ENCODE data around the gene UGT1A5.

The UGT1A5 gene

DNA sequence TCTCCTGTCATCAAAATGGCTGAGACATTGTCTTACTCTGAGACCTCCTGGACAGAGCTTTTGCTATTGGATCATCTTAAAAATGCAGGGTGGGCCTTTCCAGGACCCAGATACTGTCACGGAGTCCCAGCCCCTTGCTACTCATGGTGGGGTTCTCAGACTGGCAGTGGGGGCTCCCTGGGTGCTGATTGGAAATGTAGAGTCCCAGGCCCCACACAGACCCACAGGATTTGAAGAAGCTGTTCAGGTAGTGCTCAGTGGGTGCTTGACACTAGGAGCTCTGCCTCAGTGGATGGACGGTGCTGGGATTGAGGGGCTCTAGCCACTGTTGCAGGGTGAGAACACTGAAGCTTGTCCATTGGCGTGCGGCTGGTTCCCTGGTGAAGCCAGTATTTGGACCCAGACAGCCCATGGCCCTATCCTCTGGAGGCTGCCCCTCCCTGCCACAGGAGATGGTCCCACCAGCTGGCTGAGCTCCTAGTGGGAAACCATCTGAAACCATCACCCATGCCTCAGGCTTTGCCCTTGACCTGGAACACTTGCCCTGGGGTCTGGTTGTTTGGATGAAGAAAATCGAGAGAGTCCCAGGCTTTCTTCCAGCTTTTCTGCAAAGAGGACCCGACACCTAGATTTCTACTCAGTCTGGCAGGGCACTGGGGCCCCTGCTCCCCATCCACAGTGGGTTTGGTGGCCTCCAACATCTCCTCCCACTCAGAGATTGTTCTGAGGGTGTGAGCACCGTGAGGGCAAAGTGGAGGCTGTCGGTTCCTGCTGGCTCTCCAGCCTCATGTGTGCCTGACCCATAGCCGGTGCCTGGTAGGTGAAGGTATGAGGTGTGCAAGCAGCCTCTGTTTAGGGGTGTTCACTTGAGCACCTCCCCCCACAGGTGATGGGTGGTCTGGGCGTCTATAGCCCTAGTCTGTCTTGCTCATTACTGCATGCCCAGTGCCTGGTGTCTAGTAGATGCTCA lies 95.5 kb downstream of the UGT1A5 start:
- DNase-seq (ENCODE audit: low read depth in 1 of 2, low spot score in 1 of 2) = no peak

DNA sequence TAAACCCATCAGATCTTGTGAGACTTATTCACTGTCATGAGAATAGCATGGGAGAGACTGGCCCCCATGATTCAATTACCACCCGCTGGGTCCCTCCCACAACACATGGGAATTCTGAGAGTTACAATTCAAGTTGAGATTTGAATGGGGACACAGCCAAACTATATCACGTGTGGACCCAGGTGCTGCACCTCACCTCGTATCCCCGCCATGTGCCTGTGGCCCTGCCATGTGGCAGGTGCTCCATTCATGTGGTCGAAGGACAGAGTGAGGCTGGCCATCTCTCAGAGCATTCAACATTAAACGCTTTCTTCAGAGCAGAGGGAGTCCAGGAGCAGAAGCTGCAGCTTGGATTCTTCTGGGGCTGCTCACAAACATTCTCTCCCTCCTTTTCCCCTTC lies 97.7 kb downstream of the UGT1A5 start:
- DNase-seq (ENCODE audit: low read depth in 1 of 2, low spot score in 1 of 2) = no peak

DNA sequence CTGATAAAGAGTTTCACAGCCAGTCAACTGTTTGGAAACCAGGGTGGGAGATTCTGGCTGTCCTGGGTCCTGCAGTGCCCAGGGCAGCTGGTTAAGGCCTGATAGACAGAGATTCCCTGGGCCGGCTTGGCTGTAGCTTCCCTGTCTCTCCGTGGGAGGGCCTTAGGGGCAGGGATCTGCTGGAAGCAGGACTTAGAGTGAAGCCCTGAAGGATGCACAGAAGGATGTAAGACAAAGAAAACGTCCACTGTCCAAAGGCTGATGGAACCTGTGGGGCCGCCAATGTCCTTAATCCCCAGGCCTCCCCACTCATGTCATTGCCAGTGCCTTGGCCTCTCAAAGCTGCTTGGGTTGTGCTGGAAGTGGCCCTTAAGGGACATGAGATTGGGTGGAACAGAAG lies 98.4 kb downstream of the UGT1A5 start:
- no peak for DNase-seq (ENCODE audit: low read depth in 1 of 2, low spot score in 1 of 2)

DNA sequence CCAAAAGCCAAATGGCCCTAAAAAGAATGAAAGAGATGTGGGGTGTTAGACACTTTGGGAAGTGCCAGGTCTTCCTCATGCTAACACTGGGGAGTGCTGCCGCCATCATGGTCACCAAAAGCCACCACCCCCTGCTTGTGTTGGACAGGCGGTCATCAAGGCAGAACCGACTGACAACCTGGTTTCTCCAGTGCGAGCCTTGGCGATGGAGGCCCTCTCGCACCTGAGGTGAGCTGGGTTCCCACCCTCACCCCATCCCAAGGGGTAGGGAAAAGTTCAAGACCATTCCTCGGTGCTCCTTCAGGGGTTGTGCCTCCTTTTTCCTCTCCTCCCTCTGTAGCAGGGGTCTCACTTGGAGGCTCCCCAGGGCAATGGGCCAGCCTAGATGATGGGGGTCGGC lies 99.0 kb downstream of the UGT1A5 start:
- no peak for DNase-seq (ENCODE audit: low read depth in 1 of 2, low spot score in 1 of 2)

DNA sequence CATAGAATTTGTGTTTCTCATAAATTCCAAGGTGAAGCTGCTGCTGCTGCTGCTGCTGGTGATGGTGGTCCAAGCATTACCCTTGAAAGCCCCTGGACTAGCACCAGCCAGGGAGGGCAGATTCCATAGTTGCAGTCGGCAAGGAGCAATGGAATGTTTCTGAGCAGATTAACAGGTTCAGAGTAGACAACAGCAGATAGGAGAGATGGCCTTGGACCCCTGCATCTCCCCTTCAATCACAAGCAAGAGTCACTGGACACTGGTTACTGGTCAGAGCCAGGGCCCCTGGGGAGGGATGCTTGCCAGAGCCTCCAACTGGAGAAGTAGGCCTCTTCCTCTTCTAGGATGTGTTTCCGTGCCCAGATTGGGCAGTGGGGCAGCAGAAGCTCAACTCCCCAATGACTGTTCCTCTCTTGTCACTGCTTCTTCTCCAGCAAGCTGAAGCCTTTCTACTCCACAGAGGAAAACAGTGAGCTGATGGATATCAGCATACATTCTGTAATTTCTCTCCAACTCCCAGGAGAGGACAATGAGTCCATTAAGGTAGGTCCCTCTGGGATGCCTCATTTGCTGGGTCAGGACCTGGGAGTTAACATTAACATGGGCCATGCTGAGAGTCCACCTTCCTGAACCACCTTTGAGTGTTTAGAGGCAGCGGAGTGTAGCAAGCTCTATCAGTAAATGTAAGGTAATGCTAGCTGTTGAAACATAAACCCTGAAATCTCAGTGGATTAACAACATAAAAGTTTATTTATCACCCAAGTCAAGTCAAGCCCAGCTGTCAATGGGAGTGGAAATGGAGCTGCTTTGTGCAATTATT lies 100.7 kb downstream of the UGT1A5 start:
- no peak for DNase-seq (ENCODE audit: low read depth in 1 of 2, low spot score in 1 of 2)

DNA sequence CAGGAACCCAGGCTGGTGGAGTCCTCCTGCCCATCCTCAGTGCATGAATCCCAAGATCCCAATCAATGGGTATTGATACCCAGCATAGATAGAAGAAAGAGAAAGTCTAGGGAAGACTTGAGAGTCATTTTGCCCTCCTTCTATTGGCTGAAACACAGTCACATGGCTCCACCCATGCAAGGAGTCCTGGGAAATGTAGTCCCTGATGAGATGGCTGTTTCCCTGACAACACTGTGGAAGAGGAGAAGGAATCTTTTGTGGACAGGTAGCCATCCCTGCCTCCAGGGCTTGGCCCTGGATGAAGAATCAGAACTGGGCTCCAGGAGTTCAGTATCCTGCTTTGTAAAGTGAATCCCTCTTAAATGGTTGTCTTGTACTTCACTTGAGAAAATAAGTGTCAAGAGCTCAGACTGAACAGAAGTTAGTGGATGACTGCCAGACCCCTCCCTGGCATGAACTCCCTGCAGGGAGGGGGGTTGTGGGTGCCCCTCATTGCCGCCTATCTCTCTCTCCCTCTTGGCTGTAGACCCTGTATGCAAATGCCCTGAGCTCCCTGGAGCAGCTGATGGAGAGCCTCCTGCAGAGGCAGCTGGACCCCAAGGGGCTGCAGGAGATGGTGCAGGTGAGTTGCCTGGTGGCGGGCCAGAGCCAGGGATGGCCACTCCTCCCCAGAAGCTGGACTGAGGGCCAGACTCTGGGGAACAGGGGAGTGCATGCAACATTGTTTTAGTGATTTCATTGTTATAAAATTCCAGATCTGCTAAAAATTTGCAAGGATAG lies 101.5 kb downstream of the UGT1A5 start:
- no peak for DNase-seq (ENCODE audit: low read depth in 1 of 2, low spot score in 1 of 2)

DNA sequence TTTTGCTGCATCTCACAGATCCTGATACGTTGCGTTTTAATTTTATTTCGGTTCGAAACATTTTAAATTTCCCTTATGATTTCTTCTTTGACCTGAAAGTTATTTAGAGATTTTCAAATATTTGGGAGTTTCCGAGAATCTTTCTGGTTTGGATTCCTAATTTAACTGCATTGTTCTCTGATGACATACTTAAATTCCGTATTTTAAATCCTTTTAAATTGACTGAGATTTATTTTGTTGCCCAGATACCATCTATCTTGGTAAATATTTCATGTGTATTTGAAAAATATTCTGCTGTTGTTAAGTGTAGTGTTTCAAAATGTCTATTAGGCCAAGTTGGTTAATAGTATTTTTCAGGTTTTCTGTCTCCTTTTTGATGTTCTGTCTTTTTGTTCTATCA lies 103.2 kb downstream of the UGT1A5 start:
- DNase-seq (ENCODE audit: low read depth in 1 of 2, low spot score in 1 of 2) = no peak

DNA sequence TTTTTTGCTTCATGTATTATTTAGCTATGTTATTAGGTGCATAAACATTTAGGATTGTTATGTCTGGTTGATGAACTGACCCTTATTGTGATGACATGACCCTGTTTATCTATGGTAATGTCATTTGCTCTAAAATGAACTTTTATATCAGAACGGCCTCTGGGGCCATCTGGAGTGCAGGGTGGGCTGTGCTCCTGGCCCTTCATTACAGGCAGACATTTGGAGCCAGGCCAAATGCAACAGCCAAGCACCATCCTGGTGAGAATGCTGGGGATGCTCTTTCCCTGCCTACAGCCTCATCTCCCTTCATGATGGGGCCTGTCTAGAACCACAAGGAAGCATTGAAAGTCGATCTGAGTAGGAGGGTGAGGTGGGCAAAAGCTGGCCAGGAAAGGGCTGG lies 103.6 kb downstream of the UGT1A5 start:
- DNase-seq (ENCODE audit: low read depth in 1 of 2, low spot score in 1 of 2) = no peak

DNA sequence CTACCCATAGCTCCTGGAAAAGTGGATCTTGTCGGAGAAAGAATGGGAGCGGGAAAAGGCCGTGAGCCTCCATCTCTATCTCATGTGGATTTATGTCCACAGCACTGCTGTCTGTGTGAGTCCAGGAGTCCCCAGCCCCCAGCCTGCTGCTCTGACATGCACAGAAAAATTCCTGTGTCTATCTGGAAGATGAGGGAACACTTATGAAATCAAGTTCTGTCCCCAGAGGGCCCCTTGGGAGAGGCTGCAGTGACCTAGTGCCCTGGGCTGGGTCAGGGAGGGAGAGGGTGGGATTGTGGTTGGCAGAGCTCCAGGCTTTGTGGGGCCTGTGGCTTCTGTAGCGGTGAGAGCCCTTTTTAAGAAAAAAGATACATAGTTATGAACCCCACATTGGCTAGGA lies 104.1 kb downstream of the UGT1A5 start:
- DNase-seq (ENCODE audit: low read depth in 1 of 2, low spot score in 1 of 2) = no peak

DNA sequence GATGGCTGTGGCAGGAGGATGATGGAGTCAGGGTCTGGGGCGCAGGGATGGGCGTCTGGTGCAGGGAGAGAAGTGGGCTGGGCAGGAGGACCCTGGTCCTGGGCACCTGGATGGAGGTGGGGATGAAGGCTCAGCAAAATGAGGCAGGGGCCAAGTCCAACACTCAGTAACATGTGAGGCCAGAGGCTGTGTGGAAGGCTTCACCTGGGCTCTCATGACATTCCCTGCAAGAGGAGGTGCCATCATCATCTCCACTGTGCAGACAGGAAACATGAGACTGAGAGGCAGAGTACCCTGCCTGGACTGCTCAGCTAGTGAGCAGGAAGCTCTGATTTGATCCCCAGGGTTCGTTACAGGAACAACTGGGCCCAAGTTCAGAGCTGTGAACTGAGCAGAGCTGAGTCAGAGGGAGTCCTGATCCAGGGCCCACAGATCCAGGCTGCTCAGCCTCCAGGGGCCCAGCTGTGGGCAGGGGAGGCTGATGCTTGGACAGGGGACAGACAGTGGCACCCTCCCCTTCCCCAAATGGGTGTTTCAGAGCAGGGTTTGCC lies 104.7 kb downstream of the UGT1A5 start:
- no peak for DNase-seq (ENCODE audit: low read depth in 1 of 2, low spot score in 1 of 2)

DNA sequence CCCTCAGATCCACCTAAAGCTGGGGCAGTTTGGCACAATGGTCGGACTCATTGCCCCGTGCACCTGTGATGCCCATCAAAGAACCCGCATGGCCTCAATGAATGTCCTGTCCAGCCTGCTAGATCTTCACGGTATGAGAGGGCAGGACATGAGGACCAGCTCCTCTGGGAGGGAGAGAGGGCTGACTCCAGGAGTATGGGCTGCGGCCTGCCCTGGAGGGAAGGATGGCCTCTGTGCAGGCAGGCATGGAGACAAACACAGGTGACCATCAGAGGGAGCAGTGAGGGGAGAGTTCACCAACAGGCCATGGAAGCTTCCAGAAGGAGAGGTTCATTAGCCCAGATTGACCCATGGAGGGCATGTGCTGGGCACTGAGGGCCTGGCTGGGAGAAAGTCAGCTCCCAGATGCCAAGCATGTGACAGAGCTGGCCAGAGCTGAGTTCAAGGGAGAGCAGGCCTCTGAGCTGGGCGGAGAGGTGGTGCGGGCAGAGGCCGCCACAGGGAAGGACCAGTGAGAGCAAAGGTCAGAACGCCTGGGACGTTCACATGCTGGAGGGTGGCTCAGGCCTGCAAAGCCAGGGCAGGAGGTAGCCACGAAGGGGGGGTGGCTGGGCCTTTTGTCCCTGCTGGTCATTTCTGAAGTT lies 105.4 kb downstream of the UGT1A5 start:
- no peak for DNase-seq (ENCODE audit: low read depth in 1 of 2, low spot score in 1 of 2)

DNA sequence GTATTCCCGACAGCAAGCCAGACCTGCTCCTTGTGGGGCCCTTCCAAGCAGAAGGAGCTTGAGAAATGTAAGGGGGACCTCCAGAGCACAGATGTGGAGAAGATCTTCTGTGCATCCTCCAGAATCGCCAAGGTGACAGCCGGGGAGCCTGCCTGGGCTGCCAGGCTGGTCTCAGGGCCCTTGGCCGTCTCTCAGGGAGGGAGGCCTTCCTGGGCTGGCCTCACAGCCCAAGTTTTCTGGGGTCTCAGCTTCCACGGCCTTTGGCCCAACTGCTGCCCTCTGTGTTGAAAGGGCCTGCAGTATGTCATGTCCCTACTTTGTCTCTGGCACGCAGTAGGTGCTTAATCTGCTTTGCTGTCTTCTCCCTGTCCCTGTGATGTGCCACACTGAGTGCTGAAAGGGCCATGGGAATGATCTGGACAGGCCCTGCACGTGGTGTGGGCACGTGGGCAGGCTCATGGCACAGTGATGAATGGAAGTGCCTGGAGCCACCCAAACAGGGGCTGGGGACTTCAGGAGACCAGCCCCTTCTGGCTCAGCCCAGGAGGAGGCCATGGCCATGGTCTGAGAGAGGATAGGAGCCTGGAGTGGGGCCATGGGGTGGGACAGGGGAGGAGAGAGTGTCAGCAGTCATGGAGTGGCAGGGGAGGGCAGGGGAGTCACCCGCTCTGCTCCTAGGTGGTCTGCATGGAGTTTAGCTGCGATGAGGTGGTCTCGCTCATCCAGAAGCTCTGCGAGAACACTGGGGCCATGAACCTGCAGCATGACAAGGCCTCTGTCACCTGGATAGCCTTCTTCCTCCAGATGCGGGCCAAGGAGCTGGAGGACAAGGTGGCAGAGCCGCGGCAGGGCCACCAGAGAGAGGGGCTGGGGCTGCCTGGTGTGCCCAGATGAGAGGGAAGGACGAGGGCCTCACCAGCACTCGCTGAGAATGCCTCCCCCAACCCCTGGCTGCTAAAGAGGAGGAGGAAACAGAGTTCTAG lies 106.2 kb downstream of the UGT1A5 start:
- DNase-seq (ENCODE audit: low read depth in 1 of 2, low spot score in 1 of 2) = no peak

DNA sequence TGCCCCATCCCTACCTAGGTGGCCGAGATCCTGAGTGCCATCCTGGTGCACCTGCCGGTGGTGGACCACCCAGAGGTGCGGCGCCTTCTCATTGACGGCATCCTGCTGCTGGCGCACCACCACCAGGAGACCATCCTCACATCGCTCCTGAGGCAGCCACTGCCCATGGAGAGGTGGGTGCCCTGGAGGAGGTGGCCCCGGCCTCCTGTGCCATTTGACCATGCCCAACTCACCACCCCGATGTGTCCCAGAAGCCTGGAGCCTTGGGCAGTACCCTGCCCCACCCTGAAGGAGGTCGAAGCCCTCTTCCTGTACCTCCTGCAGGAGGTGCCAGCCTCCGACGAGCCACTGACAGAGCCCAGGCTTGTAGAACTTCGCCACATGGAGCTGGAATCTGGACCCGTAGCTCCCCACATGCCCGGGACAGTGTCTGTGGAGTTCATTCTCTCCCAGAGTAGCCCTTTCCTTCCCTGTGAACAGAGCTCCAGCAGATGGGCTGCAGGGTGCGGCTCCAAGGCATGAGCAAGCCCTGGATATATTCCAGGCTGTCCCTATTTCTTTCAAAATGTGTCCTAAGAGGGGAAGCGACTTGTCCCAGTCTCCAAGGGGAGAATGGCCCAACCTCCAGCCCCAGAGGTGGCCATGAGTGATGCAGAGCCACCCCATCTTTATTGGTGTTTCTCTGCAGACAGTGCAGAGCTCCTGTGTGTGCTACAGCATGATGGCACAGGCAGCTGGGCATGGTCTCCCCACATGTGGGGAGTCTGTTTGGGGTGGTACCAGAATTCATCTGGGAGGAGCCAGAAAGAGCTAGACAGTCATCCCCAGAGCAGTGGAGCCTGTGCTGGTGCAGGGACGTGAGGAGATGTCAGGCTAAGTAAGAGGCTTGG lies 107.4 kb downstream of the UGT1A5 start:
- no peak for DNase-seq (ENCODE audit: low read depth in 1 of 2, low spot score in 1 of 2)

DNA sequence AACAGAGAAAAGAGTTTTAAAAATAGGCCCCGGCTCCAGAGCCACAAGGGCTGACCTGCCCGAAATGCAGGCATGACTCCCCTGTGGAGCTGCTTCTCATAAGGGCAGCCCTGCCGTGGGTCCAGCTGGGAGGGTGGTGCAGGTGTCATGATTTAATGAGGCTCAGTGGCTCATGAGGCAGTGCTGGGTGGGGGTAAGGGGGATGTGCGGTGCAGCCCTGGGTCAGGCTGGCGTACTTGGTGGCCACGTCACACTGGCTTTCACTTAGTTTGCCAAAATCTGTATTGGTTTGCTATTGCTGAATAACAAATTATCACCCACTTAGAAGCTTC lies 108.0 kb downstream of the UGT1A5 start:
- DNase-seq (ENCODE audit: low read depth in 1 of 2, low spot score in 1 of 2) = no peak

DNA sequence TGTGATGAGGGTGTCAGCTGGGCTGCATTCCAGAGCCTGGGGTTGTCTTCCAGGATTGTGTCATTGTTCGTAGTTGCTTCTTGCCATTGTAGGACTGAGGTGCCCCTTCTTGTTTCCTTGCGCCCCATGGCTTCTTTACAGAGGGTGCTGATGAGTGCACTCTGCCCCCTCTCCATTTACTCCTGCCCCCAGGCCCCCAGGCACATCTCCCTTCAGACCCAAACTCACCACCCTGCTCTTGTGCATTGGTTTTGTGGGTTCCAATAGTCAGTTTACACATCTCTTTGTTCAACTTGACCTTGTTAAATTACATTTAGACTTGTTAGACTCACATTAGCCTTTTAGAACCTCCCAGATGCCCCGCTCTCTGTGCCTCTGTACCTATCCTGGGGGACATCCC lies 108.5 kb downstream of the UGT1A5 start:
- DNase-seq (ENCODE audit: low read depth in 1 of 2, low spot score in 1 of 2) = no peak

DNA sequence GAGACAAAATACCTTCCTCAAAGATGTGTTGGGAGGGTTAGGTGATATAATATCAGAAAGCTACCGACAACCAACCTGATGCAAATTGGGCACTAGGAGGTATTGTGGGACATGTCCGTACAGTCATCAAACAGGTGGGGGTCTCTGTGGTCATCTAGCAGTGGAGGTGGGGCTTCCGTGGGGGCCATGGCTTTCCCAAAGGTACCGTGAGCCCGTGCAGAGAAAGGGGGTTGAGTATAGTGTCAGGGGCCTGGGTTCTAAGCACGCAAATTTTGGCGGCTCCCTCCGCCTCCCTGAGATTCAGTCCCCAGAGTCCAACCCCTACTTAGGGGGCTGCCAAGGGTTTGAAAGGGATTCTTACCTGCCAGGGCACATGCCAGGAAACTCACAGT lies 109.0 kb downstream of the UGT1A5 start:
- DNase-seq (ENCODE audit: low read depth in 1 of 2, low spot score in 1 of 2) = no peak

DNA sequence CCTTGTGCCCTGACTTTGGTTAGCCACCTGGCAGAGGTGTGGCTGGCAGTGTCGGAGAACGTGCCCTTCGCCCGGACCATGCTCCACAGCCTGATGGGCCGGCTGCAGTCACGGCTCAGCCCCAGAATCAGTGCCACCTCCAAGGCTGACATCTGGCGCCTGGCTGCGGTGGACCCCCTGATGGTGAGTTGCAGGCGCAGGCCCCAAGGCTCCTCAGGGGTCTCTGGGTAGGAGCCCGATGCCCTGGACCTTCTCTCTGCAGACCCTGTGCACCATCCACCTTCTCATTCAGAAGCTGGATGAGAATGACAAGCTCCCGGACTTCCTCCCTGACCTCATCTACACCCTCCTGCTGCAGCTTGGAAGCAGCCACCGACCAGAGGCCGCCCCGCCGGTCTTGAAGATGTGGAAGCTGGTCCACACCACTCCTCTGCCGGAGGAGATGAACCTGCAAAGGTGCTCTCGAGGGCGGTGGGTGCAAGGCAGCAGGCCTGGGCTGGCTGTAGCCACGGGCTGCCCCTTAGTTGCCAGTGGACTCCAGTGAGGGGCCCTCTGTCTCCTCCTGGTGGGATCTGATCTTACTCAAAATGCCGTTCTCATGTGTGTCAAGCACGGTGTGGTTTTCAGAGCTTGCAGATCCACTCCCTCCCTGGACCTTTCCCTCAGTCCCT lies 109.5 kb downstream of the UGT1A5 start:
- DNase-seq (ENCODE audit: low read depth in 1 of 2, low spot score in 1 of 2) = no peak
